Heart left ventricle (tissue), 13 donors: ENCODE measurements around the gene RINT1.

Source experiments
- CTCF ChIP-seq, 12 donors: fragments of 200-600 bp; sonication (generic) in 4 of 12; IDR thresholded peaks; one replicate each; pipeline versions ENCODE4 v1.5.0 to v1.8.0; 2018 to 2022; ENCODE audit warnings: antibody characterized with exemption in 12 of 12, mild to moderate bottlenecking in 5 of 12
- POLR2A ChIP-seq, 2 donors: fragments of 450-650 bp; IDR thresholded peaks; one replicate each; pipeline ENCODE4 v1.6.1; 2017; ENCODE audit warnings: antibody characterized with exemption in 2 of 2, mild to moderate bottlenecking in 2 of 2, moderate library complexity in 2 of 2
- donor health status: ischemic (EF 13 %, LVEDD 7.1; RV severe dilation, severe dysfunction).
- donor health status: DM: no; HTN: yes; CAD: no.
- donor health status: DM: no; HTN: no; CAD: no.
- donor health status: ischemic (EF 25% LVEDD 6.9; RV normal size, moderate dysfunction).
- donor health status: ischemic (EF 25% LVEDD 5.7; RV mildly dilated, moderate dysfunction).
- donor health status: ischemic (EF 35%, LVEDD 5.7; RV mildly dilated, moderate dysfunction).
- donor health status: nonischemic (EF 11% LVEDD 7.7; RV severe dilation, severe dysfunction).
- donor health status: DM: yes; HTN: yes; CAD: no.
- donor health status: PGD.
- donor health status: ischemic (EF 29% LVEDD 5.4; RV normal size, mild dysfunction).
- donor health status: nonischemic (EF 23%, LVEDD 6.1; RV moderate dilation, normal function).

- no peak for TF ChIP-seq CTCF (IDR thresholded peaks at IDR 0.05)
- TF ChIP-seq POLR2A (IDR thresholded peaks at IDR 0.05): no peak
Observed at GRCh38 chr7:105519353-105519752, 12.6 kb upstream of the RINT1 start.
